ENCODE data around the gene TRPV4.

The TRPV4 gene

GRCh38 chr12:109760930-109761921 is 72.0 kb downstream of the TRPV4 start:
- Mint-ChIP-seq H3K4me3 (no peak overlapping the region), H3K9me3 (peaks cover 2 to 24% of the 10 kb centered on the region in 2 donors), H3K27me3 (no peaks in the 10 kb centered on the region), H3K4me1 (peaks cover 19% of the 10 kb centered on the region), H3K27ac (peak overlapping the region in 1 of 2 donors; percentile 50)
- ATAC-seq = no peak
- DNase-seq = peak in 1 of 2 donors; percentile 6

GRCh38 chr12:109760031-109760929 is 72.9 kb downstream of the TRPV4 start:
- Mint-ChIP-seq H3K27me3 (no peaks in the 10 kb centered on the region), H3K4me3 (no peak overlapping the region), H3K9me3 (peaks cover 11 to 34% of the 10 kb centered on the region in 2 donors), H3K4me1 (peaks cover 19% of the 10 kb centered on the region), H3K27ac (peak overlapping the region in 1 of 2 donors; percentile 50)
- DNase-seq (peak in 1 of 2 donors; percentile 9), ATAC-seq (peak; percentile 18)

- Mint-ChIP-seq H3K9me3 (peaks cover 11 to 34% of the 10 kb centered on the region in 2 donors), H3K4me1 (peaks cover 19% of the 10 kb centered on the region), H3K4me3 (no peak overlapping the region), H3K27ac (no peak overlapping the region), H3K27me3 (no peaks in the 10 kb centered on the region)
- peak in 1 of 2 donors; percentile 3 for DNase-seq
- ATAC-seq = no peak
Measured at GRCh38 chr12:109759595-109759994, 73.6 kb downstream of the TRPV4 start.

- H3K4me1 Mint-ChIP-seq = peaks cover 19% of the 10 kb centered on the region
- no peaks in the 10 kb centered on the region for H3K27me3 Mint-ChIP-seq
- H3K27ac Mint-ChIP-seq = peak overlapping the region in 1 of 2 donors; percentile 37
- peak in 1 of 2 donors; percentile 6 for DNase-seq
- H3K4me3 Mint-ChIP-seq = no peak overlapping the region
- ATAC-seq = no peak
- H3K9me3 Mint-ChIP-seq = peaks cover 11 to 34% of the 10 kb centered on the region in 2 donors
Measured at GRCh38 chr12:109758426-109759420, 74.5 kb downstream of the TRPV4 start.

- ATAC-seq = no peak
- no peaks in the 10 kb centered on the region for H3K27me3 Mint-ChIP-seq
- peaks cover 13% of the 10 kb centered on the region for H3K4me1 Mint-ChIP-seq
- no peak overlapping the region for H3K27ac Mint-ChIP-seq
- no peak overlapping the region for H3K4me3 Mint-ChIP-seq
- DNase-seq = peak in 1 of 2 donors; percentile 1
- peaks cover 11 to 28% of the 10 kb centered on the region in 2 donors for H3K9me3 Mint-ChIP-seq
Measured at GRCh38 chr12:109757671-109758265, 75.4 kb downstream of the TRPV4 start.

- no peaks in the 10 kb centered on the region for H3K27me3 Mint-ChIP-seq
- ATAC-seq (no peak), DNase-seq (no peak)
- H3K9me3 Mint-ChIP-seq = peaks cover 11 to 28% of the 10 kb centered on the region in 2 donors
- peaks cover 7% of the 10 kb centered on the region for H3K4me1 Mint-ChIP-seq
- H3K4me3 Mint-ChIP-seq = no peak overlapping the region
- H3K27ac Mint-ChIP-seq = no peak overlapping the region
Measured at GRCh38 chr12:109756457-109756856, 76.7 kb downstream of the TRPV4 start.

GRCh38 chr12:109753959-109754358 is 79.2 kb downstream of the TRPV4 start:
- ATAC-seq (no peak), DNase-seq (no peak)
- Mint-ChIP-seq H3K4me3 (no peak overlapping the region), H3K27me3 (no peaks in the 10 kb centered on the region), H3K27ac (no peak overlapping the region), H3K9me3 (peaks cover 11 to 28% of the 10 kb centered on the region in 2 donors), H3K4me1 (no peaks in the 10 kb centered on the region)

GRCh38 chr12:109753054-109753401 is 80.2 kb downstream of the TRPV4 start:
- H3K9me3 Mint-ChIP-seq = peaks cover 11 to 28% of the 10 kb centered on the region in 2 donors
- H3K4me3 Mint-ChIP-seq = no peak overlapping the region
- no peak overlapping the region for H3K27ac Mint-ChIP-seq
- ATAC-seq (no peak), DNase-seq (no peak)
- H3K27me3 Mint-ChIP-seq = no peaks in the 10 kb centered on the region
- no peaks in the 10 kb centered on the region for H3K4me1 Mint-ChIP-seq

- Mint-ChIP-seq H3K9me3 (peaks cover 11 to 21% of the 10 kb centered on the region in 2 donors), H3K4me3 (no peak overlapping the region), H3K27me3 (no peaks in the 10 kb centered on the region), H3K4me1 (no peaks in the 10 kb centered on the region), H3K27ac (no peak overlapping the region)
- no peak for DNase-seq
- ATAC-seq = no peak
Measured at GRCh38 chr12:109752117-109753053, 80.8 kb downstream of the TRPV4 start.

GRCh38 chr12:109744986-109745942 is 87.9 kb downstream of the TRPV4 start:
- Mint-ChIP-seq H3K9me3 (no peaks in the 10 kb centered on the region), H3K4me1 (no peaks in the 10 kb centered on the region), H3K27me3 (no peaks in the 10 kb centered on the region), H3K27ac (no peak overlapping the region), H3K4me3 (no peak overlapping the region)
- DNase-seq (no peak), ATAC-seq (no peak)

- H3K4me1 Mint-ChIP-seq = no peaks in the 10 kb centered on the region
- no peak for ATAC-seq
- no peak for DNase-seq
- H3K27ac Mint-ChIP-seq = no peak overlapping the region
- H3K9me3 Mint-ChIP-seq = no peaks in the 10 kb centered on the region
- H3K27me3 Mint-ChIP-seq = no peaks in the 10 kb centered on the region
- H3K4me3 Mint-ChIP-seq = no peak overlapping the region
Measured at GRCh38 chr12:109744026-109744425, 89.2 kb downstream of the TRPV4 start.

- Mint-ChIP-seq H3K27ac (no peak overlapping the region), H3K4me1 (no peaks in the 10 kb centered on the region), H3K9me3 (no peaks in the 10 kb centered on the region), H3K27me3 (no peaks in the 10 kb centered on the region), H3K4me3 (no peak overlapping the region)
- DNase-seq (no peak), ATAC-seq (no peak)
Measured at GRCh38 chr12:109743076-109743910, 89.9 kb downstream of the TRPV4 start.

Measured in stimulated activated naive CD8-positive, alpha-beta T cell treated with anti-CD3 and anti-CD28 coated beads, Interleukin-15, amount 100 ng/mL, for 72 hours (primary cell).